ENCODE measurements around the gene ERICH4. TPM values are rescaled to one million over a fixed set of nuclear protein-coding genes. Genes with fewer than 3 reads are reported as not detected.
A peak's percentile ranks its signal among the peaks of the same experiment; 100 is the strongest.

The ERICH4 gene
- polyA plus RNA-seq, 6 donors from 2014 or later, result not detected

GRCh38 chr19:41421973-41422372 lies 21.0 kb upstream of the ERICH4 start:
- DNase-seq (no peak), ATAC-seq (ENCODE audit: low read depth in 2 of 2) (no peak)
- Mint-ChIP-seq H3K4me1 (peaks cover 4 to 15% (median 4%) of the 10 kb centered on the region in 3 donors), H3K9me3 (no peaks in the 10 kb centered on the region), H3K27me3 (no peaks in the 10 kb centered on the region), H3K36me3 (peaks cover 0 to 24% of the 10 kb centered on the region in 2 donors), H3K4me3 (peak overlapping the region in 1 of 8 donors; percentile 57), H3K27ac (no peak overlapping the region)

GRCh38 chr19:41422456-41422855 lies 20.5 kb upstream of the ERICH4 start:
- H3K9me3 Mint-ChIP-seq, result no peaks in the 10 kb centered on the region
- no peaks in the 10 kb centered on the region for H3K27me3 Mint-ChIP-seq
- ATAC-seq (ENCODE audit: low read depth in 2 of 2), result no peak
- no peak for DNase-seq
- peak overlapping the region in 1 of 8 donors; percentile 56 for H3K4me3 Mint-ChIP-seq
- peaks cover 7 to 18% (median 9%) of the 10 kb centered on the region in 3 donors for H3K4me1 Mint-ChIP-seq
- H3K36me3 Mint-ChIP-seq, result peaks cover 0 to 24% of the 10 kb centered on the region in 2 donors
- H3K27ac Mint-ChIP-seq, result no peak overlapping the region

- Mint-ChIP-seq H3K36me3 (peaks cover 0 to 24% of the 10 kb centered on the region in 2 donors), H3K27ac (no peak overlapping the region), H3K27me3 (no peaks in the 10 kb centered on the region), H3K9me3 (no peaks in the 10 kb centered on the region), H3K4me1 (peaks cover 12 to 23% (median 14%) of the 10 kb centered on the region in 3 donors), H3K4me3 (peak overlapping the region in 1 of 8 donors; percentile 15)
- DNase-seq, result no peak
- no peak for ATAC-seq (ENCODE audit: low read depth in 2 of 2)
Observed at GRCh38 chr19:41422955-41423354, 20.0 kb upstream of the ERICH4 start.

- Mint-ChIP-seq H3K4me1 (peaks cover 20 to 30% (median 21%) of the 10 kb centered on the region in 3 donors), H3K27me3 (no peaks in the 10 kb centered on the region), H3K4me3 (no peak overlapping the region), H3K27ac (no peak overlapping the region), H3K9me3 (no peaks in the 10 kb centered on the region), H3K36me3 (peaks cover 0 to 24% of the 10 kb centered on the region in 2 donors)
- ATAC-seq (ENCODE audit: low read depth in 2 of 2) (no peak), DNase-seq (no peak)
Observed at GRCh38 chr19:41424335-41425173, 18.4 kb upstream of the ERICH4 start.

GRCh38 chr19:41425174-41426115 lies 17.5 kb upstream of the ERICH4 start:
- Mint-ChIP-seq H3K4me3 (no peak overlapping the region), H3K36me3 (peaks cover 0 to 24% of the 10 kb centered on the region in 2 donors)

GRCh38 chr19:41426116-41426841 lies 16.7 kb upstream of the ERICH4 start:
- H3K36me3 Mint-ChIP-seq, result peaks cover 4 to 19% of the 10 kb centered on the region in 2 donors
- peaks cover 21 to 26% (median 21%) of the 10 kb centered on the region in 3 donors for H3K4me1 Mint-ChIP-seq
- no peaks in the 10 kb centered on the region for H3K9me3 Mint-ChIP-seq
- ATAC-seq (ENCODE audit: low read depth in 2 of 2) (no peak), DNase-seq (no peak)
- H3K4me3 Mint-ChIP-seq, result peak overlapping the region in 2 of 8 donors; percentile 20 to 29
- H3K27me3 Mint-ChIP-seq, result no peaks in the 10 kb centered on the region
- H3K27ac Mint-ChIP-seq, result no peak overlapping the region

More at GRCh38 chr19:41425174-41426115, 17.5 kb upstream of the ERICH4 start:
- H3K9me3 Mint-ChIP-seq, result no peaks in the 10 kb centered on the region
- H3K27ac Mint-ChIP-seq, result peak overlapping the region in 1 of 6 donors; percentile 76
- ATAC-seq (ENCODE audit: low read depth in 2 of 2) (no peak), DNase-seq (no peak)
- H3K4me1 Mint-ChIP-seq, result peaks cover 20 to 30% (median 21%) of the 10 kb centered on the region in 3 donors
- no peaks in the 10 kb centered on the region for H3K27me3 Mint-ChIP-seq

- no peak for DNase-seq
- H3K4me3 Mint-ChIP-seq, result peak within 1 kb of the TSS in 7 of 8 donors; percentile 20 to 71 (median 61)
- no peaks in the 10 kb centered on the region for H3K27me3 Mint-ChIP-seq
- peak; percentile 20 to 39 for ATAC-seq (ENCODE audit: low read depth in 2 of 2)
- peaks cover 5 to 19% of the 10 kb centered on the region in 2 donors for H3K36me3 Mint-ChIP-seq
- peaks cover 20 to 21% (median 21%) of the 10 kb centered on the region in 3 donors for H3K4me1 Mint-ChIP-seq
- H3K9me3 Mint-ChIP-seq, result no peaks in the 10 kb centered on the region
- H3K27ac Mint-ChIP-seq, result peak within 1 kb of the TSS in 5 of 6 donors; percentile 76 to 97 (median 81)
Observed at GRCh38 chr19:41426952-41427646, 15.9 kb upstream of the ERICH4 start, which contains the start of gene B3GNT8. Gene B3GNT8 (minus strand): TSS chr19:41427374. CDS start chr19:41426778, 596 bp downstream.

GRCh38 chr19:41427647-41428480 lies 15.1 kb upstream of the ERICH4 start:
- Mint-ChIP-seq H3K27me3 (no peaks in the 10 kb centered on the region), H3K4me1 (peaks cover 21 to 23% (median 21%) of the 10 kb centered on the region in 3 donors), H3K4me3 (peak overlapping the region in 6 of 8 donors; percentile 20 to 71 (median 64)), H3K9me3 (no peaks in the 10 kb centered on the region), H3K27ac (peak overlapping the region in 4 of 6 donors; percentile 78 to 97 (median 81)), H3K36me3 (peaks cover 12 to 18% of the 10 kb centered on the region in 2 donors)
- ATAC-seq (ENCODE audit: low read depth in 2 of 2), result peak; percentile 41 to 45
- no peak for DNase-seq

- ATAC-seq (ENCODE audit: low read depth in 2 of 2) (no peak), DNase-seq (no peak)
- Mint-ChIP-seq H3K36me3 (peaks cover 12 to 16% of the 10 kb centered on the region in 2 donors), H3K27me3 (no peaks in the 10 kb centered on the region), H3K4me1 (peaks cover 21 to 23% (median 21%) of the 10 kb centered on the region in 3 donors), H3K27ac (peak overlapping the region in 3 of 6 donors; percentile 81 to 82 (median 81)), H3K4me3 (peak overlapping the region in 2 of 8 donors; percentile 16 to 66), H3K9me3 (no peaks in the 10 kb centered on the region)
Observed at GRCh38 chr19:41428481-41428859, 14.5 kb upstream of the ERICH4 start.

- Mint-ChIP-seq H3K36me3 (peaks cover 12 to 24% of the 10 kb centered on the region in 2 donors), H3K4me1 (peaks cover 20 to 28% (median 21%) of the 10 kb centered on the region in 3 donors), H3K27me3 (no peaks in the 10 kb centered on the region), H3K4me3 (peak overlapping the region in 1 of 8 donors; percentile 57), H3K27ac (peak overlapping the region in 1 of 6 donors; percentile 57), H3K9me3 (no peaks in the 10 kb centered on the region)
- no peak for ATAC-seq (ENCODE audit: low read depth in 2 of 2)
- no peak for DNase-seq
Observed at GRCh38 chr19:41430922-41431321, 12.0 kb upstream of the ERICH4 start.
